Astrocyte of the cerebellum (primary cell): ENCODE measurements around the gene BHLHE41.

Experiments used
- DNase-seq: peaks from one replicate; pipeline ENCODE4 v3.0.0-alpha.2; 2011; ENCODE audit warnings: low read depth
- H3K4me3 ChIP-seq: 2 replicates; pipeline ENCODE4 v1.5.1; 2011; ENCODE audit warnings: mild to moderate bottlenecking, low read depth, low read length, moderate library complexity
- in situ Hi-C: cut with HindIII; loops from 2 replicates; pipeline ENCODE4 v1.10.0; 2017; ENCODE audit warnings: low sequenced_read_pairs
- TF ChIP-seq, protein P1 (sequence below): IDR thresholded peaks from 2 replicates; pipeline ENCODE4 v1.5.1; 2012; ENCODE audit warnings: low read length, low read depth, moderate library complexity, mild to moderate bottlenecking; ENCODE audit errors: missing control alignments

BHLHE41 gene

GRCh38 chr12:26101350-26101734 is 23.5 kb downstream of the BHLHE41 start:
- TF ChIP-seq, protein P1, sequence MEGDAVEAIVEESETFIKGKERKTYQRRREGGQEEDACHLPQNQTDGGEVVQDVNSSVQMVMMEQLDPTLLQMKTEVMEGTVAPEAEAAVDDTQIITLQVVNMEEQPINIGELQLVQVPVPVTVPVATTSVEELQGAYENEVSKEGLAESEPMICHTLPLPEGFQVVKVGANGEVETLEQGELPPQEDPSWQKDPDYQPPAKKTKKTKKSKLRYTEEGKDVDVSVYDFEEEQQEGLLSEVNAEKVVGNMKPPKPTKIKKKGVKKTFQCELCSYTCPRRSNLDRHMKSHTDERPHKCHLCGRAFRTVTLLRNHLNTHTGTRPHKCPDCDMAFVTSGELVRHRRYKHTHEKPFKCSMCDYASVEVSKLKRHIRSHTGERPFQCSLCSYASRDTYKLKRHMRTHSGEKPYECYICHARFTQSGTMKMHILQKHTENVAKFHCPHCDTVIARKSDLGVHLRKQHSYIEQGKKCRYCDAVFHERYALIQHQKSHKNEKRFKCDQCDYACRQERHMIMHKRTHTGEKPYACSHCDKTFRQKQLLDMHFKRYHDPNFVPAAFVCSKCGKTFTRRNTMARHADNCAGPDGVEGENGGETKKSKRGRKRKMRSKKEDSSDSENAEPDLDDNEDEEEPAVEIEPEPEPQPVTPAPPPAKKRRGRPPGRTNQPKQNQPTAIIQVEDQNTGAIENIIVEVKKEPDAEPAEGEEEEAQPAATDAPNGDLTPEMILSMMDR, result no peak
- DNase-seq, result no peak
- H3K4me3 ChIP-seq, result no peak overlapping the region
- in situ Hi-C loops, result loop anchor here (25.0 kb wide), 1 partner anchor 536 kb away; no protein-coding TSS in a partner anchor

- H3K4me3 ChIP-seq, result no peak overlapping the region
- TF ChIP-seq, protein P1, result no peak
- DNase-seq, result no peak
- in situ Hi-C loops, result loop anchor here (25.0 kb wide), 1 partner anchor 536 kb away; no protein-coding TSS in a partner anchor
Measured at GRCh38 chr12:26100666-26101349, 24.0 kb downstream of the BHLHE41 start.

- in situ Hi-C loops, result loop anchor here (10.0 kb wide), 1 partner anchor 662 kb away; no protein-coding TSS in a partner anchor
Measured at GRCh38 chr12:26097046-26097878, 27.6 kb downstream of the BHLHE41 start.

DNA sequence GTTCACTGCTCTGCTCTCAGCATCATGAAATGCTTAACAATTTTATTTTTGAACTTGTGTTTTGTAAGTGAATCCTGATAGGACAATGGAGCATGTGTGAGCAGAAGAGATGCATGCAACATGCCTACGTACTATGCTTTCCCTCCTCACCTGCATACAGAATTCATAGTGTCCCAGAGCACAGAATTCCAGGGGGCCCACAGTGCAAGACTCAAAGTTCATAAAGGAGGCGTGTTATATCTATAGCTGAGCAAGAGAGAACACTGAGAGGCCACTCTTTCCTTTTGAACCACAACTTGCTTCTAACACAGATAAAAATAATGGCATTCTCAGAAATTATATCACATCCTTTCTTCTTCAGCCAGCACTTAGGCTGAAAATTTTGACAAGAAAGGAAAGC is 28.8 kb downstream of the BHLHE41 start:
- no peak for DNase-seq
- TF ChIP-seq, protein P1, result no peak
- in situ Hi-C loops, result loop anchor here (10.0 kb wide), 1 partner anchor 661 kb away; no protein-coding TSS in a partner anchor
- no peak overlapping the region for H3K4me3 ChIP-seq

More at GRCh38 chr12:26097046-26097878, 27.6 kb downstream of the BHLHE41 start:
- DNase-seq, result peak; percentile 64
- no peak overlapping the region for H3K4me3 ChIP-seq
- TF ChIP-seq, protein P1, result peak; percentile 96

- no peak overlapping the region for H3K4me3 ChIP-seq
- DNase-seq, result no peak
- in situ Hi-C loops, result loop anchor here (10.0 kb wide), 1 partner anchor 660 kb away; no protein-coding TSS in a partner anchor
- TF ChIP-seq, protein P1, result no peak
Measured at GRCh38 chr12:26095186-26095585, 29.7 kb downstream of the BHLHE41 start.

DNA sequence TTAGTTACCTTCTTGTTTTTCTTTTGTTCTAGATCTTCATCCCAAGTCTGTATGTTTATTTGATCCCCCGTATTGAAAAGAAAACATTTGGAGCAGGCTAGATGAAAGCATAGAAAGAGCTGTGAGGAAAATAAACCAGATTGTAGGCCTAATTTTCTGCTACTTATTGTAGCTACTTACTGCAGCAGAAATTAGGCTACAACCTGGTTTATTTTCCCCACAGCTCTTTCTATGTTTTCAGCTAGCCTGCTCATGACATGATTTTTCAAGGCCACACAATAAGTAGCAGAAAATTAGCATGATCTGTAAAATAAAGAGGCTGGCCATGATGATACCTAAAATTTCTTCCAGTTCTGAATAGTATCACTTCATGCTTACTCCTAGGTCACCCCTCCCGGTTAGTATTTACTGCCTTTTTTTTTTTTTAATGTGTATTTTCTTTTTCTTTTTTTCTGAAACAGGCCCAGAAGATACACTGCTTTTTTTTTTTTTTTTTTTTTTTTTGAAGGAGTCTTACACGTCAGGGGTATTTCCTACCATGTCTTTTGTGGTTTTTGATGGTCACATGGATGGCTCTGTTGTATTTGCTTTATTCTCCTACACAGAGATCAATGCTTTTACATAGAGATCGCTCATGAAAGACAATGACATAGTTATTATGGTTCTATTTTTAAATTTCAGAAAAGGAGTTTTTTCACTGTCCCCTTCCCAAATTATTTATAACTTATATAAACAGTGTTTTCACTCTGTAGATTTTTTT is 32.3 kb downstream of the BHLHE41 start:
- DNase-seq, result no peak
- TF ChIP-seq, protein P1, result no peak
- no peak overlapping the region for H3K4me3 ChIP-seq
- in situ Hi-C loops, result loop anchor here (10.0 kb wide), 1 partner anchor 658 kb away; no protein-coding TSS in a partner anchor
